ENCODE measurements around the gene RASGEF1B.
"Not testable (repeated sequence)": the region's sequence is repeated elsewhere in the genome, so short reads cannot be mapped to it uniquely, and the experiment has no call there.

The RASGEF1B gene

GRCh38 chr4:81490403-81491160, 18.9 kb upstream of the RASGEF1B start:
- no peaks in the 10 kb centered on the region for H3K27me3 ChIP-seq
- intact Hi-C loops (cut with DNase I; ENCODE audit: low total_unique reads): no loop called here
- H3K9me3 ChIP-seq: no peaks in the 10 kb centered on the region
- peaks cover 0 to 7% (median 0%) of the 10 kb centered on the region in 4 donors for H3K4me1 ChIP-seq
- no peak overlapping the region for H3K4me3 ChIP-seq
- no peak overlapping the region for H3K27ac ChIP-seq
- no peak for DNase-seq
- H3K36me3 ChIP-seq: no peaks in the 10 kb centered on the region
- TF ChIP-seq CTCF (IDR thresholded peaks at IDR 0.05): no peak

GRCh38 chr4:81486502-81486901, 14.8 kb upstream of the RASGEF1B start:
- H3K27ac ChIP-seq: no peak overlapping the region
- no peak for DNase-seq
- TF ChIP-seq CTCF (IDR thresholded peaks at IDR 0.05): no peak

GRCh38 chr4:81485310-81485980, 13.7 kb upstream of the RASGEF1B start:
- TF ChIP-seq CTCF (IDR thresholded peaks at IDR 0.05): no peak
- intact Hi-C loops (cut with DNase I; ENCODE audit: low total_unique reads): no loop called here
- no peak for DNase-seq
- H3K27me3 ChIP-seq: no peaks in the 10 kb centered on the region
- H3K4me3 ChIP-seq: no peak overlapping the region
- H3K9me3 ChIP-seq: no peaks in the 10 kb centered on the region
- no peaks in the 10 kb centered on the region for H3K36me3 ChIP-seq
- H3K4me1 ChIP-seq: no peaks in the 10 kb centered on the region
- H3K27ac ChIP-seq: no peak overlapping the region

More at GRCh38 chr4:81486502-81486901, 14.8 kb upstream of the RASGEF1B start:
- no peak overlapping the region for H3K4me3 ChIP-seq
- no peaks in the 10 kb centered on the region for H3K36me3 ChIP-seq
- no peaks in the 10 kb centered on the region for H3K4me1 ChIP-seq
- H3K27me3 ChIP-seq: no peaks in the 10 kb centered on the region
- intact Hi-C loops (cut with DNase I; ENCODE audit: low total_unique reads): no loop called here
- no peaks in the 10 kb centered on the region for H3K9me3 ChIP-seq

GRCh38 chr4:81482326-81482725, 10.6 kb upstream of the RASGEF1B start:
- intact Hi-C loops (cut with DNase I; ENCODE audit: low total_unique reads): no loop called here
- H3K9me3 ChIP-seq: no peaks in the 10 kb centered on the region
- no peak for DNase-seq
- H3K4me1 ChIP-seq: no peaks in the 10 kb centered on the region
- H3K27ac ChIP-seq: no peak overlapping the region
- H3K36me3 ChIP-seq: no peaks in the 10 kb centered on the region
- no peaks in the 10 kb centered on the region for H3K27me3 ChIP-seq
- no peak overlapping the region for H3K4me3 ChIP-seq
- no peak for TF ChIP-seq CTCF (IDR thresholded peaks at IDR 0.05)

- no peak for TF ChIP-seq CTCF (IDR thresholded peaks at IDR 0.05)
- Histone ChIP-seq H3K4me1 (no peaks in the 10 kb centered on the region), H3K9me3 (no peaks in the 10 kb centered on the region), H3K4me3 (no peak overlapping the region), H3K27me3 (no peaks in the 10 kb centered on the region), H3K36me3 (no peaks in the 10 kb centered on the region), H3K27ac (no peak overlapping the region)
- DNase-seq: no peak
- intact Hi-C loops (cut with DNase I; ENCODE audit: low total_unique reads): no loop called here
Observed at GRCh38 chr4:81481151-81481550, 9.4 kb upstream of the RASGEF1B start.

- H3K27me3 ChIP-seq; DNase-seq; H3K27ac ChIP-seq; H3K4me1 ChIP-seq; H3K9me3 ChIP-seq; intact Hi-C loops (cut with DNase I; ENCODE audit: low total_unique reads); H3K4me3 ChIP-seq; H3K36me3 ChIP-seq: not testable (repeated sequence)
Observed at GRCh38 chr4:81479573-81479972, 7.9 kb upstream of the RASGEF1B start.

GRCh38 chr4:81473331-81474265, 1.9 kb upstream of the RASGEF1B start:
- H3K36me3 ChIP-seq; intact Hi-C loops (cut with DNase I; ENCODE audit: low total_unique reads); H3K27ac ChIP-seq: not testable (repeated sequence)

More at GRCh38 chr4:81473331-81474265, 1.9 kb upstream of the RASGEF1B start:
- H3K4me1 ChIP-seq: peaks cover 0 to 28% (median 11%) of the 10 kb centered on the region in 4 donors
- H3K4me3 ChIP-seq, H3K9me3 ChIP-seq, DNase-seq, H3K27me3 ChIP-seq: not testable (repeated sequence)
